Esophagus muscularis mucosa (tissue), 4 donors: Measurements from ENCODE around the gene PLAAT5. TPM values are rescaled to one million over a fixed set of nuclear protein-coding genes. Genes with fewer than 3 reads are reported as not detected.

Experiments used
- DNase-seq: peaks from one replicate; pipeline ENCODE4 v3.0.0-alpha.2; 2017; ENCODE audit errors: extremely low spot score
- H3K27ac ChIP-seq, 4 donors: fragments of 200-600 bp; sonication (generic); replicated peaks in 1 of 4; 1 replicate in 3 of 4; 2 replicates in 1 of 4; pipeline ENCODE4 v1.5.1; 2016 to 2019; ENCODE audit warnings: mild to moderate bottlenecking in 1 of 4
- H3K27me3 ChIP-seq, 4 donors: fragments of 200-600 bp; sonication (generic); one replicate each; pipeline versions ENCODE4 v1.5.1 to v1.6.0; 2016 to 2019
- H3K36me3 ChIP-seq, 4 donors: fragments of 200-600 bp; sonication (generic); one replicate each; pipeline ENCODE4 v1.5.1; 2016 to 2019
- H3K4me1 ChIP-seq, 4 donors: fragments of 200-600 bp; sonication (generic); one replicate each; pipeline ENCODE4 v1.5.1; 2016 to 2019
- H3K4me3 ChIP-seq, 4 donors: fragments of 200-600 bp; sonication (generic); 1 replicate in 2 of 4; 2 replicates in 2 of 4; pipeline ENCODE4 v1.5.1; 2016 to 2019; ENCODE audit warnings: mild to moderate bottlenecking in 4 of 4, moderate library complexity in 1 of 4
- H3K9me3 ChIP-seq, 4 donors: fragments of 200-600 bp; sonication (generic); 1 replicate in 3 of 4; 2 replicates in 1 of 4; pipeline ENCODE4 v1.5.1; 2016 to 2019
- EP300 ChIP-seq: sonication (generic); formaldehyde crosslinking; IDR thresholded peaks from one replicate; pipeline ENCODE4 v1.6.1; 2017; ENCODE audit warnings: antibody characterized with exemption
- POLR2A ChIP-seq: fragments of 450-650 bp; IDR thresholded peaks from one replicate; pipeline ENCODE4 v1.6.1; 2017; ENCODE audit warnings: antibody characterized with exemption, moderate library complexity, mild to moderate bottlenecking, low read depth
- POLR2AphosphoS5 ChIP-seq, 2 donors: sonication (generic); formaldehyde crosslinking; IDR thresholded peaks; one replicate each; pipeline ENCODE4 v1.6.1; 2017; ENCODE audit warnings: antibody characterized with exemption in 2 of 2
- whole genome bisulfite sequencing: methylation state at CpG from one replicate; pipeline ENCODE4 v1.1.5; 2018; 5-methylcytosine and 5-hydroxymethylcytosine counted together
- intact Hi-C: fragments of 100-400 bp; cut with DNase I; formaldehyde crosslinking; loops from one replicate; pipeline ENCODE4 v1.15.1; 2023
- total RNA-seq, 4 donors: library from RNA; depleted of rRNA; stranded (reverse); fragments of >200 nt; gene quantifications; one replicate each; pipeline versions ENCODE4 v1.1.0 to v1.2.1, GENCODE V29; 2016
- TF ChIP-seq, protein P1 (sequence below), 3 experiments: fragments of 200-600 bp in 2 of 3; fragments of 450-650 bp in 1 of 3; sonication (generic) in 2 of 3; IDR thresholded peaks; one replicate each; pipeline ENCODE4 v1.5.1; 2017 to 2019; ENCODE audit warnings: antibody characterized with exemption in 3 of 3, mild to moderate bottlenecking in 2 of 3, moderate library complexity in 1 of 3

PLAAT5 gene
- total RNA-seq, 4 donors from 2014 or later = 2.7 to 4.6 (median 3.6) TPM

- intact Hi-C loops = no loop called here
- DNase-seq = no peak
- no peaks in the 10 kb centered on the region for H3K27me3 ChIP-seq
- peaks cover 9 to 21% (median 11%) of the 10 kb centered on the region in 4 donors for H3K4me1 ChIP-seq
- no peak overlapping the region for H3K27ac ChIP-seq
- H3K9me3 ChIP-seq = no peaks in the 10 kb centered on the region
- TF ChIP-seq POLR2AphosphoS5 (IDR thresholded peaks at IDR 0.05) (no peak), EP300 (no peak), POLR2A (no peak)
- TF ChIP-seq, protein P1, sequence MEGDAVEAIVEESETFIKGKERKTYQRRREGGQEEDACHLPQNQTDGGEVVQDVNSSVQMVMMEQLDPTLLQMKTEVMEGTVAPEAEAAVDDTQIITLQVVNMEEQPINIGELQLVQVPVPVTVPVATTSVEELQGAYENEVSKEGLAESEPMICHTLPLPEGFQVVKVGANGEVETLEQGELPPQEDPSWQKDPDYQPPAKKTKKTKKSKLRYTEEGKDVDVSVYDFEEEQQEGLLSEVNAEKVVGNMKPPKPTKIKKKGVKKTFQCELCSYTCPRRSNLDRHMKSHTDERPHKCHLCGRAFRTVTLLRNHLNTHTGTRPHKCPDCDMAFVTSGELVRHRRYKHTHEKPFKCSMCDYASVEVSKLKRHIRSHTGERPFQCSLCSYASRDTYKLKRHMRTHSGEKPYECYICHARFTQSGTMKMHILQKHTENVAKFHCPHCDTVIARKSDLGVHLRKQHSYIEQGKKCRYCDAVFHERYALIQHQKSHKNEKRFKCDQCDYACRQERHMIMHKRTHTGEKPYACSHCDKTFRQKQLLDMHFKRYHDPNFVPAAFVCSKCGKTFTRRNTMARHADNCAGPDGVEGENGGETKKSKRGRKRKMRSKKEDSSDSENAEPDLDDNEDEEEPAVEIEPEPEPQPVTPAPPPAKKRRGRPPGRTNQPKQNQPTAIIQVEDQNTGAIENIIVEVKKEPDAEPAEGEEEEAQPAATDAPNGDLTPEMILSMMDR (IDR thresholded peaks at IDR 0.05) = no peak
- H3K4me3 ChIP-seq = no peak overlapping the region
- 74% methylated on average over 3 of the region's 7 CpGs for WGBS
- H3K36me3 ChIP-seq = no peaks in the 10 kb centered on the region
These were observed 19.5 kb upstream of the PLAAT5 start for GRCh38 chr11:63510360-63511047.

DNA sequence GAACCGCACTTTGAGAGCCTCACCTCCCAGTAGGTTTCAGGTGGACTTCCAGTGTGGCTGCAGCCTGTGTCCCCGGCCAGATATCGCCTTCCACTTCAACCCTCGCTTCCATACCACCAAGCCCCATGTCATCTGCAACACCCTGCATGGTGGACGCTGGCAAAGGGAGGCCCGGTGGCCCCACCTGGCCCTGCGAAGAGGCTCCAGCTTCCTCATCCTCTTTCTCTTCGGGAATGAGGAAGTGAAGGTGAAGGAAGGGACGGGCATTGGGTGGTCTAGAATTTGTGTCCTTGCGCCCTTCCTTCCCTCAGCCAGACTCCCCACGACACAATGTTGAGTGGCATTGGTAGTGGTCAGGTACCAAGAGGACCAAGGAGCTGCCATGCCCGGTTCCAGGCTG is 17.8 kb upstream of the PLAAT5 start:
- H3K4me3 ChIP-seq = no peak overlapping the region
- H3K27me3 ChIP-seq = no peaks in the 10 kb centered on the region
- no peak for DNase-seq
- no peaks in the 10 kb centered on the region for H3K36me3 ChIP-seq
- intact Hi-C loops = no loop called here
- 80% methylated on average over 11 of the region's 12 CpGs for WGBS
- no peak overlapping the region for H3K27ac ChIP-seq
- H3K4me1 ChIP-seq = peaks cover 17 to 34% (median 18%) of the 10 kb centered on the region in 4 donors
- H3K9me3 ChIP-seq = no peaks in the 10 kb centered on the region
- TF ChIP-seq POLR2AphosphoS5 (IDR thresholded peaks at IDR 0.05) = no peak
- no peak for TF ChIP-seq EP300
- TF ChIP-seq, protein P1 (IDR thresholded peaks at IDR 0.05) = no peak
- no peak for TF ChIP-seq POLR2A

- no peak overlapping the region for H3K27ac ChIP-seq
- TF ChIP-seq, protein P1 (IDR thresholded peaks at IDR 0.05) = peak; percentile 21 to 32 (median 26)
- no peak for TF ChIP-seq POLR2AphosphoS5 (IDR thresholded peaks at IDR 0.05)
- intact Hi-C loops = no loop called here
- H3K36me3 ChIP-seq = no peaks in the 10 kb centered on the region
- WGBS = 72% methylated on average over 3 of the region's 3 CpGs
- H3K9me3 ChIP-seq = no peaks in the 10 kb centered on the region
- no peak for DNase-seq
- H3K4me3 ChIP-seq = no peak overlapping the region
- H3K4me1 ChIP-seq = peaks cover 17 to 34% (median 18%) of the 10 kb centered on the region in 4 donors
- no peaks in the 10 kb centered on the region for H3K27me3 ChIP-seq
These were observed 17.0 kb upstream of the PLAAT5 start for GRCh38 chr11:63508009-63508408.

DNA sequence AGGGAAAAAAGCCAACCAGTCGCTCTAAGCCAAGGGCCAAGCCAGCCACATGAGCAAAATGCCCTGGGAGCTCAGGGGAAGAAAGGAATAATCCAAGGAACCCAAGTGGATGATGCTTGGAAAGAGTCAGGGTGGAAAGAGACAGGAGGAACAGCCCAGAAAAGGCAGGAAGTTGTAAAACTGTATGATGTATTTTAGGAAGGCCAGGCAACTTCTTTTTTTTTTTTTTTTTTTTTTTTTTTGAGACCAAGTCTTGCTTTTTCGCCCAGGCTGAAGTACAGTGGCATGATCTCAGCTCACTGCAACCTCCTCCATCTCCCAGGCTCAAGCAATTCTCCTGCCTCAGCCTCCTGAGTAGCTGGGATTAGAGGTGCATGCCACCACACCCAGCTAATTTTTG is 16.5 kb upstream of the PLAAT5 start:
- Histone ChIP-seq H3K27ac (no peak overlapping the region), H3K4me1 (peaks cover 17 to 34% (median 18%) of the 10 kb centered on the region in 4 donors), H3K9me3 (no peaks in the 10 kb centered on the region), H3K27me3 (no peaks in the 10 kb centered on the region), H3K4me3 (no peak overlapping the region), H3K36me3 (no peaks in the 10 kb centered on the region)
- intact Hi-C loops = no loop called here
- DNase-seq = no peak
- TF ChIP-seq, protein P1 (IDR thresholded peaks at IDR 0.05) = no peak
- no peak for TF ChIP-seq EP300
- TF ChIP-seq POLR2A = no peak
- no peak for TF ChIP-seq POLR2AphosphoS5 (IDR thresholded peaks at IDR 0.05)
- WGBS = 83% methylated on average over 2 of the region's 2 CpGs

DNA sequence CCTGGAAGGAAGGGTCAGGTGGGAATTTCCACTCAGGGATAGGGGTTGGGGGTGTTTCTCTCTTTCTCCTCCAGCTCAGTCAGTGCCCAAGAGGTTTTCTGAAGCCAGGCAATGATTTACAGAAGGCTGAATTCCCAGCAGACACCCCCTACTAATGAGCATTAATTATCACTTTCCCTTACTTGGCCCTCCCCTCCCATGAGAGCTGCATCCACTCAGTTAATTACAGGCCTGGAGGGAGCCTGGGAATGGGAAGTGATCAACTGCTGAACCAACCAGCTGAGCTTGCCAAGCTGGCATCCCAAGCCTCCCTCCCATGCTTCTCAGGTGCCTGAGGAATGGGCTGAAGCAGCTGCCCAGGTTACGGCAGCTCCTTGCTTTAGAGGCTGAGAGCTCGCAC is 15.9 kb upstream of the PLAAT5 start:
- Histone ChIP-seq H3K27ac (no peak overlapping the region), H3K4me3 (no peak overlapping the region), H3K36me3 (no peaks in the 10 kb centered on the region), H3K4me1 (peaks cover 17 to 34% (median 18%) of the 10 kb centered on the region in 4 donors), H3K9me3 (no peaks in the 10 kb centered on the region), H3K27me3 (no peaks in the 10 kb centered on the region)
- no peak for DNase-seq
- intact Hi-C loops = no loop called here
- no peak for TF ChIP-seq EP300
- TF ChIP-seq, protein P1 (IDR thresholded peaks at IDR 0.05) = no peak
- no CpG with 5 or more reads among the region's 2 CpGs for WGBS
